Stimulated activated CD8-positive, alpha-beta memory T cell treated with anti-CD3 and anti-CD28 coated beads, Interleukin-12 subunit alpha, Interleukin-12 subunit beta, amount 100 ng/mL, for 24 hours (primary cell): Measurements from ENCODE around the gene BHLHE40.
A peak's percentile ranks its signal among the peaks of the same experiment; 100 is the strongest.

Experiments used
- DNase-seq: peaks from one replicate; pipeline ENCODE4 v3.0.0-alpha.2; 2020; ENCODE audit errors: extremely low read depth

Gene BHLHE40

DNA sequence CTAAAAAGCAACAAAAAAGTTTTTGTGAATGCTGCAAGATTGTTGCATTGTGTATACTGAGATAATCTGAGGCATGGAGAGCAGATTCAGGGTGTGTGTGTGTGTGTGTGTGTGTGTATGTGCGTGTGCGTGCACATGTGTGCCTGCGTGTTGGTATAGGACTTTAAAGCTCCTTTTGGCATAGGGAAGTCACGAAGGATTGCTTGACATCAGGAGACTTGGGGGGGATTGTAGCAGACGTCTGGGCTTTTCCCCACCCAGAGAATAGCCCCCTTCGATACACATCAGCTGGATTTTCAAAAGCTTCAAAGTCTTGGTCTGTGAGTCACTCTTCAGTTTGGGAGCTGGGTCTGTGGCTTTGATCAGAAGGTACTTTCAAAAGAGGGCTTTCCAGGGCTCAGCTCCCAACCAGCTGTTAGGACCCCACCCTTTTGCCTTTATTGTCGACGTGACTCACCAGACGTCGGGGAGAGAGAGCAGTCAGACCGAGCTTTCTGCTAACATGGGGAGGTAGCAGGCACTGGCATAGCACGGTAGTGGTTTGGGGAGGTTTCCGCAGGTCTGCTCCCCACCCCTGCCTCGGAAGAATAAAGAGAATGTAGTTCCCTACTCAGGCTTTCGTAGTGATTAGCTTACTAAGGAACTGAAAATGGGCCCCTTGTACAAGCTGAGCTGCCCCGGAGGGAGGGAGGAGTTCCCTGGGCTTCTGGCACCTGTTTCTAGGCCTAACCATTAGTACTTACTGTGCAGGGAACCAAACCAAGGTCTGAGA, 4.7 kb downstream of the BHLHE40 start:
- peak; percentile 61 for DNase-seq

DNA sequence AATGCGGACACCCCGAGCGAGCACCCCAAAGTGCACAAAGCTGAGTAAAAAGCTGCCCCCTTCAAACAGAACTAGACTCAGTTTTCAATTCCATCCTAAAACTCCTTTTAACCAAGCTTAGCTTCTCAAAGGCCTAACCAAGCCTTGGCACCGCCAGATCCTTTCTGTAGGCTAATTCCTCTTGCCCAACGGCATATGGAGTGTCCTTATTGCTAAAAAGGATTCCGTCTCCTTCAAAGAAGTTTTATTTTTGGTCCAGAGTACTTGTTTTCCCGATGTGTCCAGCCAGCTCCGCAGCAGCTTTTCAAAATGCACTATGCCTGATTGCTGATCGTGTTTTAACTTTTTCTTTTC, 5.3 kb downstream of the BHLHE40 start:
- DNase-seq: no peak

- DNase-seq: no peak
These were observed 6.3 kb downstream of the BHLHE40 start for GRCh38 chr3:4985330-4986174.

DNA sequence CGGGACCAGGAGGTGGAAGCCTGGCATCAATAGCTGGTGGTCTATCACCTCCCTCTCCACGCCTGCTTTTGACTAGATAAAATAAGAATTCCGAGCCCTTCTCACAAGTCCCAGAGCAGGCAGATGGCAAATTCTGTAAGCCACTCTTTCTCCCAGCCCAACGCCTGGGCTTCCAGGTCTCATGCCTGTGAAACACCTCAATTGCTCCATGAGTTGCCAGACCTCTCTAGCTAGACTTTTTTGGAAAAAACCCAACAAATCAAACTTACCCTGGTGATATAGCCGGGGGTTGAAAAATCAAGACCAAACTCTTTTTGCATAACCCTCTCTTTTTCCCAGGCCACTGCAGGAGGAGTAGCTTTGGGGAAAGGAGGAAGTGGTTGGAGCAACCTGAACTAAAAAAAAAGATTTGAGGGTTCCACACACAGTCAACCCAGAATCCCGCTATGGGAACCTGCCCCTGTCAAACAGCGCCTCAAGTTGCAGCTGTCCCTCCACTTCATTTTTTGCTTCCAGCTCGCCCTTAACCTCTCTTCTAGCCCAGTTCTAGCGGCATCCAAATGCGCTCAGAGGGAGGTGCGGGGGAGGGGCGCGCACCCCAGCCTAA, 7.0 kb downstream of the BHLHE40 start:
- no peak for DNase-seq

- peak; percentile 53 for DNase-seq
These were observed 7.7 kb downstream of the BHLHE40 start for GRCh38 chr3:4986782-4987537.

DNA sequence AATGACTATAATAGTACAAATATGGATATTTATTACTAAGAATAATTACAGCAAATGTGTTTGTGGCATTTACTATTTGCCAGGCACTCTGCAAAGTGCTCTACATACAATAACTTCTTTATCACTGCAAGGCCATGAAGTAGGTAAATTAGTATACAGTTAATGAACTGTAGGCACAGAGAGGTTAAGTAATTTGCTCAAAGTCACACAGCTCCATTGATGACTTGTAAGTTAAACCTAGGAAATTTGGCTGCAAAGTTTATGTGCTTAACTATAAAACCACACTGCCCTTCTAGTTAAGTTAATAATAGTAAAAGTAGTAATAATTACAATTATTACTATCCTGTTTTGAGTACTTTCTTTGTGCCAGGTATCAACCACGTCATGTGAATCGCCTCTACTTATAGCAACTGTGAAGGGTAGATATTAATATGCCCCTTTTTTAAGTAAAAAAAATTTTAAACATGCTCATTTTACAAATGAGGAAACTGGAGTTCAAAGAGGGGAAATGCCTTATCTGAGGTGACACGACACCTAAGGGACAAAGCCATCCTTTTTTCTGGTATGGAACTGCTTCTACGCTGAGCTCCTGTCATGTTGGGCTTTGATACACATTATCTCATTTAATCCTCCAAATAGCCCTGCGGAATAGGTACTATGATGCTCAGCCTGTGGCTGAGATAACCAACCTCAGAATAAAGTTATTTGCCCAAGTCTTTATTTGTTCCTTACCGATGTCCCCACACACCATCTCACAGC, 8.5 kb downstream of the BHLHE40 start:
- no peak for DNase-seq

DNA sequence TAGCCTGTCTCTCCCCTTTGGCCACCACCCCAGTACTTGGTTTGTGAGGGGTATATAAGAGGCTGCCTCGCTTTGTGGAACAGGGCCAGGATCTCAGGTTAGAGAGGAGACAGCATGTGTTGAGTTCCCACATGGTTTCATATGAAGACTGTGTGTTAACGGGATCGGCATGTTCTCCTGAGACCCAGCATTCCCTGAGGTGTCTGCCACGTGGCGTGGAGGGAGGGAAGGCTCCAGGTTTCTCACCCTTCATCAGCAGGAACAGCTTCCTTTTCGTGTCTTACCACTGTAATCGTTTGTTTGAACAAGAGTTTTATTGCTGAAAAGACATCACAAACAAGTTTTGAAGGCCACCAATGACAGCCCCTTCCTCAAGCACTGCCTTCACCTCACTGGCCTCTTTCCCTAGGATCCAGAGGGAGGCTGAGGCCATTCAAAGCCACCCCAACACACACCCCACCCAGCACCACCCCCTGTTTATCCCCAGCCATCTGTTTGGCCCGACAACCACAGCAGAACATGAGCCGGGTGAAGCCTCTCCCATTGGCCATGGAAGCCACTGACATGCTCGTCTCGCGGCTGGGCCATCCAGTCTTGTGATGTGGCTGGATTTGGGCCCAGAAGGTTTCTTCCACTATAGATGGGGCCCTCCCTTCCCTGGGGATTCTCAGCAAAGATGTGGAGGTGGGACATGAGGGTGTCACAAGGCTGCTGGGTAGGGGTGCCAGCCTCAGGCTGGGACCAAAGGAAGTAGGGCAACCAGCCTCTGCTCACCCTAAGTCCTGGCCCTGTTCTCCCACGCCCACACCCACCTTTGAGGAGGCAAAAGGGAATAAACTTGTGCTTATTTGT, 10.0 kb downstream of the BHLHE40 start:
- DNase-seq: no peak

DNA sequence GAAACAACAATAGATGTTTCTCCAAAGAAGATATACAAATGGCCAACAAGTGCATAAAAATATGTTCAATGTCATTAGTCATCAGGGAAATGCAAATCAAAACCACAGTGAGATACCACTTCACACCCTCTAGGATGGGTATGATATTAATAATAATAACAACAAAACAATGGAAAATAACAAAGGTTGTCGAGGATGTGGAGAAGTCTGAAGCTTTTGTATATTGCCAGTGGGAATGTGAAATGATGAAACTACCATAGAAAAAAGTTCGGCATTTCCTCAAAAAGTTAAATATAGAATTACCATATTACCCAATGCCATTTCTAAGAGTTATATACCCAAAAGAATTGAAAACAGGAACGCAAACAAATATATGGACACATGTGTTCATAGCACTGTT, 10.8 kb downstream of the BHLHE40 start:
- DNase-seq: no peak

GRCh38 chr3:4992118-4992517, 12.9 kb downstream of the BHLHE40 start:
- DNase-seq: no peak

- DNase-seq: no peak
These were observed 14.3 kb downstream of the BHLHE40 start for GRCh38 chr3:4993276-4994143.

GRCh38 chr3:4994144-4994730, 15.0 kb downstream of the BHLHE40 start:
- no peak for DNase-seq

GRCh38 chr3:4994823-4995499, 15.7 kb downstream of the BHLHE40 start:
- DNase-seq: no peak

- no peak for DNase-seq
These were observed 16.3 kb downstream of the BHLHE40 start for GRCh38 chr3:4995500-4996053.

- no peak for DNase-seq
These were observed 17.1 kb downstream of the BHLHE40 start for GRCh38 chr3:4996223-4996765.

GRCh38 chr3:4996771-4997291, 17.6 kb downstream of the BHLHE40 start:
- no peak for DNase-seq

DNA sequence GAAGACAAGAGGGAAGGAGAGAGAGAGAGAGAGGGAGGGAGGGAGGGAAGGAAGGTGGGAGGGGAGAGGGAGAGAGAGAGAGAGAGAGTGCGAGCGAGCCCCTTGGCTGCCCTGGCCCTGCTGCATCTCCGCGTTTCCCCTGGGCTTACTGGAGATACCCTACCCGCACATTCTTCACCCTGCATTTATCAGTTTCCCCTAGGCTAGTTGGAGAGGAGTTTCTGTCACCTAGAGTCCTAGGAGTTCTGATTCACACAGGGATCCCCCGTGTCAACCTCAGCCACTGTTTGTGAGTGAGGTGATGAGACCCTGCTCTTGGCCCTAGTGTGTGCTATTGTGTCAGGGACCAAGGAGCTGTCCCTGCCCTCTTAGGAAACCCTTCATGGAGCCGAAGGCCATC, 18.7 kb downstream of the BHLHE40 start:
- DNase-seq: no peak

DNA sequence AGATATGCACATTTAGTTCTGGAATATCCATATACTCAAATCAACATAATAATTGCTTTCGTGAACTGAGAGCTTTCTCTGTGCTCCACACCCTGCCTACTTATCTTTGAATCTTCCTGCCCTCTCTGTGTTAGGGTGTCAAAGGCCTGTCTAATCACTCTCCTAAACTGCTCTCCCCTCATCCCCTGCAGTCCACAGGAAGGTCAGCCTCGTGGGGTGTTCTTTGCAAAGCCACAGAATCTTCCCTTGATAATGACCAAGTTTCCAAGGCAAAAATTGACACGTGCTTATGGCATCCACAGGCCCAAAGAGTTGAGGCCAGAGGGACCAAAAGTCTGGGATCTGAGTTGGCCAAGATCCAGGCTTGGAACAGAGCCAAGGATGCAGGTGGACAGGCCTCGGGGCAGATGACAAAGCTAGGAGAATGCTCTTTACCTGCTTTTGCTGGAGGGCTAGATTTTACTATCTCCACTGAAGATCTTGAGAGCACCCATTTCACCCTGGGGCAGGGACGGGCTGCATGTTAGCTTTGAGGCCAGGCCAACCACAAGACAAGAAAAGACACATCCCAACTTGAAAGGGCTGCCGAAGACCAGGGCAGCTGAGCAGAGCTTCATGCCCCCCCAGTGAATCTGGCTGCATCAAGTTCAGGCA, 20.4 kb downstream of the BHLHE40 start:
- no peak for DNase-seq
